ENCODE measurements around the gene NR3C1. TPM values are rescaled to one million over a fixed set of nuclear protein-coding genes. Genes with fewer than 3 reads are reported as not detected.

The NR3C1 gene
- total RNA-seq, 2 experiments from 2014 or later: 62.7 to 73.1 TPM

- CTCF ChIA-PET: interaction anchor here (0.7 to 1.0 kb wide), 2 partner anchors 9 to 13 kb away, joined by 3 to 4 read pairs; partner anchors contain the start of gene NR3C1
Observed at GRCh38 chr5:143416411-143416810, 12.9 kb upstream of the NR3C1 start.

DNA sequence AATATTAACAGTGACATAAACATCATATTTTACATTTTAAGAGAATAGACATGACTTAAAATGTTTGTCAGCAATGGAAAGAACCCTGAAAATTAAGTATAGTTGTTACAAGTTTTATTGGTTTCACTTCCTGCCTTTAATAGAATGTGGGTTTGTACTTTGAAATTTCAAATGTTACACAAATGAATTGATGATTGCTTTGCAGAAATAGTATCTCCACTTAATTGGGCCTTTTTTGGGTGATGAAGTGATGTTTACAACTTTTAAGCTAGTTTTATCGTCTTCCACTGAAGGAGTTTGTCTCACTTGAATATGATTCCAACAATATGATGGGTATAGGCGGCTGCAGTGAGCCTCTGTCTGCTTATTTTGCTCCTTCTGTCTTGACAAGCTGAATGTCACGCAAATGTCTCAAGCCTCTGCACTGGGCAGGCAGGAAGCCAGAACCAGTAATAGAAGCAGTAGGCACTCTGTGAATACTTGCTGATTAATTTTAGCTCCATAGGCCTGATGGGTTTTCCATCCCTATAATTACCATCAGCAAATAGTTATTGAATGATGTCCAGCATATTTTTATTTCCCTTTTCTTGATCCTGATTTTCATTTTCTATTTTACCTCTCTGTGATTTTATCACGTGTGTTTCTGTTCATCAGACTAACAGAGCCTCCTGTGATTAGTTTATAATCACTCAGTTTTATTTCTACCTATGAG lies 10.6 kb upstream of the NR3C1 start:
- Mint-ChIP-seq H3K9me3 (no peaks in the 10 kb centered on the region), H3K4me1 (peaks cover 28% of the 10 kb centered on the region), H3K27ac (peak overlapping the region; percentile 46), H3K36me3 (ENCODE audit: low read depth) (no peaks in the 10 kb centered on the region), H3K27me3 (no peaks in the 10 kb centered on the region), H3K4me3 (peak overlapping the region; percentile 14)
- POLR2A ChIA-PET: no interaction called here
- CTCF ChIA-PET: interaction anchor here (0.6 to 1.8 kb wide), 3 partner anchors 10 to 415 kb away, joined by 3 to 10 read pairs (median 3); partner anchors contain the start of gene NR3C1
- no peak for DNase-seq

More at GRCh38 chr5:143416411-143416810, 12.9 kb upstream of the NR3C1 start:
- POLR2A ChIA-PET: no interaction called here
- Mint-ChIP-seq H3K4me1 (peaks cover 16% of the 10 kb centered on the region), H3K36me3 (ENCODE audit: low read depth) (no peaks in the 10 kb centered on the region), H3K27ac (no peak overlapping the region), H3K9me3 (no peaks in the 10 kb centered on the region), H3K4me3 (no peak overlapping the region), H3K27me3 (no peaks in the 10 kb centered on the region)
- DNase-seq: no peak

GRCh38 chr5:143412661-143413342 lies 9.3 kb upstream of the NR3C1 start:
- Mint-ChIP-seq H3K4me3 (no peak overlapping the region), H3K9me3 (no peaks in the 10 kb centered on the region), H3K4me1 (peaks cover 23% of the 10 kb centered on the region), H3K36me3 (ENCODE audit: low read depth) (no peaks in the 10 kb centered on the region), H3K27ac (no peak overlapping the region), H3K27me3 (no peaks in the 10 kb centered on the region)
- DNase-seq: no peak
- CTCF ChIA-PET: interaction anchor here (1.2 to 1.8 kb wide), 2 partner anchors 9 to 414 kb away, joined by 3 to 10 read pairs; partner anchors contain the start of gene NR3C1
- POLR2A ChIA-PET: no interaction called here

GRCh38 chr5:143409926-143410325 lies 6.4 kb upstream of the NR3C1 start:
- DNase-seq: no peak
- H3K27me3 Mint-ChIP-seq: no peaks in the 10 kb centered on the region
- no peak overlapping the region for H3K27ac Mint-ChIP-seq
- H3K4me3 Mint-ChIP-seq: no peak overlapping the region
- ChIA-PET POLR2A (no interaction called here), CTCF (interaction anchor here (1.2 kb wide), 1 partner anchor 404 kb away, joined by 4 read pairs; no protein-coding TSS in a partner anchor)
- H3K9me3 Mint-ChIP-seq: peaks cover 11% of the 10 kb centered on the region
- peaks cover 40% of the 10 kb centered on the region for H3K4me1 Mint-ChIP-seq
- peaks cover 16% of the 10 kb centered on the region for H3K36me3 Mint-ChIP-seq (ENCODE audit: low read depth)

- no peaks in the 10 kb centered on the region for H3K27me3 Mint-ChIP-seq
- peak overlapping the region; percentile 86 for H3K27ac Mint-ChIP-seq
- peak overlapping the region; percentile 22 for H3K4me3 Mint-ChIP-seq
- ChIA-PET CTCF (no interaction called here), POLR2A (no interaction called here)
- H3K4me1 Mint-ChIP-seq: peaks cover 38% of the 10 kb centered on the region
- DNase-seq: no peak
- peaks cover 18% of the 10 kb centered on the region for H3K36me3 Mint-ChIP-seq (ENCODE audit: low read depth)
- H3K9me3 Mint-ChIP-seq: peaks cover 11% of the 10 kb centered on the region
Observed at GRCh38 chr5:143406408-143406807, 2.9 kb upstream of the NR3C1 start.

- POLR2A ChIA-PET: no interaction called here
Observed at GRCh38 chr5:143405849-143406098, 2.3 kb upstream of the NR3C1 start.

DNA sequence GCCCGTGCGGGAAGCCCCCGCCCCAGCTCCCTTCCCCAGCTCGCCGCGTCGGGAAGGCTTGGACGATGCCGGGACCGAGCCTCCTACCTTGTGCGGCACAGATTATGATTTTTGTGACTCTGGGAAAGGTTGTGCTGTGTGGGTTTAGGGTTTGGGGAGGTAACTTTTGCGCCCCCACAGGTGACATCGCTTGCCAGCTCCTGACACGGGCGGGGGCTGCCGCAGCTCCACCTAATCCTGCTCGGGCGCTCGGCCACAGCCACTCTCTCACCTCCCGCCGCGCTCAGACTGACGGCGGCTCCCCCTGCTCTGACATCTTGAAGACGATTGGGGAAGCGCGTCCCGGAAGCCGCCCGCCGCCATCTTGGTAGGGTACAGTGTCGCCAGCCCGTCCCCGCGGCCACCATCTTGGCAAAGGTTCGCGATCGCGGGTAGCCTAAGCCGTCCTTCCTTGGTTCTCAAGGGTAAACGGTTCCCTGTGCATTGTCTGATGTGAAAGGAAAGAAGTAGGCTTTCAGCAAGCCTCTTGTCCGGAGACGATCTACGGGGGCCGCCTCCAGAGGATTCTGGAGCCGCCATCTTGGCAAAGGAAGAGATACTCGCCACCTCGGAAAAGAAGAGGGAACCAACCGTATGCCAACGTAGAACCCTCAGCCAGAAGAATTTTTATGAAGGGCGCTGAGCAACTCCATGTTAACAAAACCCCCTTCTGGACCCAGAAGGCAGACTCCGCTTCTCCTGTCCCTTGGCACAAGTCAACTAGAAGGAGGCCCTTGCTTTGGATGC lies 1.8 kb upstream of the NR3C1 start:
- ChIA-PET POLR2A (interaction anchor here (0.6 kb wide), 1 partner anchor 98 kb away, joined by 3 read pairs; no protein-coding TSS in a partner anchor), CTCF (interaction anchor here (0.6 to 2.8 kb wide), 8 partner anchors 9 to 403 kb away, joined by 3 to 21 read pairs (median 8); no protein-coding TSS in a partner anchor)
- peaks cover 11% of the 10 kb centered on the region for H3K9me3 Mint-ChIP-seq
- DNase-seq: peak; percentile 89
- peaks cover 29% of the 10 kb centered on the region for H3K36me3 Mint-ChIP-seq (ENCODE audit: low read depth)
- no peaks in the 10 kb centered on the region for H3K27me3 Mint-ChIP-seq
- H3K27ac Mint-ChIP-seq: peak overlapping the region; percentile 100
- peaks cover 45% of the 10 kb centered on the region for H3K4me1 Mint-ChIP-seq
- H3K4me3 Mint-ChIP-seq: peak overlapping the region; percentile 94

More at GRCh38 chr5:143405849-143406098, 2.3 kb upstream of the NR3C1 start:
- peak overlapping the region; percentile 94 for H3K4me3 Mint-ChIP-seq
- CTCF ChIA-PET: no interaction called here
- peaks cover 24% of the 10 kb centered on the region for H3K36me3 Mint-ChIP-seq (ENCODE audit: low read depth)
- peak overlapping the region; percentile 100 for H3K27ac Mint-ChIP-seq
- DNase-seq: no peak
- H3K9me3 Mint-ChIP-seq: peaks cover 11% of the 10 kb centered on the region
- H3K27me3 Mint-ChIP-seq: no peaks in the 10 kb centered on the region
- H3K4me1 Mint-ChIP-seq: peaks cover 44% of the 10 kb centered on the region

GRCh38 chr5:143404416-143405062 lies 1.1 kb upstream of the NR3C1 start:
- Mint-ChIP-seq H3K9me3 (peaks cover 11% of the 10 kb centered on the region), H3K4me1 (peaks cover 45% of the 10 kb centered on the region), H3K4me3 (peak overlapping the region; percentile 94), H3K36me3 (ENCODE audit: low read depth) (peaks cover 36% of the 10 kb centered on the region), H3K27me3 (no peaks in the 10 kb centered on the region), H3K27ac (peak overlapping the region; percentile 100)
- ChIA-PET CTCF (interaction anchor here (0.6 to 2.8 kb wide), 19 partner anchors 9 to 406 kb away, joined by 3 to 21 read pairs (median 5); no protein-coding TSS in a partner anchor), POLR2A (interaction anchor here (0.6 to 1.8 kb wide), 3 partner anchors 201 to 379 kb away, joined by 3 to 7 read pairs (median 3); no protein-coding TSS in a partner anchor)
- peak; percentile 75 for DNase-seq

GRCh38 chr5:143403334-143403592 lies 223 bp downstream of the NR3C1 start:
- H3K4me3 Mint-ChIP-seq: peak overlapping the region; percentile 81
- peaks cover 57% of the 10 kb centered on the region for H3K4me1 Mint-ChIP-seq
- no peaks in the 10 kb centered on the region for H3K27me3 Mint-ChIP-seq
- peaks cover 49% of the 10 kb centered on the region for H3K36me3 Mint-ChIP-seq (ENCODE audit: low read depth)
- ChIA-PET CTCF (interaction anchor here (0.6 to 2.8 kb wide), 23 partner anchors 10 to 436 kb away, joined by 3 to 21 read pairs (median 4); no protein-coding TSS in a partner anchor), POLR2A (interaction anchor here (0.6 to 1.8 kb wide), 3 partner anchors 84 to 401 kb away, joined by 7 to 8 read pairs (median 7); no protein-coding TSS in a partner anchor)
- DNase-seq: no peak
- H3K9me3 Mint-ChIP-seq: peaks cover 11% of the 10 kb centered on the region
- H3K27ac Mint-ChIP-seq: peak overlapping the region; percentile 90

DNA sequence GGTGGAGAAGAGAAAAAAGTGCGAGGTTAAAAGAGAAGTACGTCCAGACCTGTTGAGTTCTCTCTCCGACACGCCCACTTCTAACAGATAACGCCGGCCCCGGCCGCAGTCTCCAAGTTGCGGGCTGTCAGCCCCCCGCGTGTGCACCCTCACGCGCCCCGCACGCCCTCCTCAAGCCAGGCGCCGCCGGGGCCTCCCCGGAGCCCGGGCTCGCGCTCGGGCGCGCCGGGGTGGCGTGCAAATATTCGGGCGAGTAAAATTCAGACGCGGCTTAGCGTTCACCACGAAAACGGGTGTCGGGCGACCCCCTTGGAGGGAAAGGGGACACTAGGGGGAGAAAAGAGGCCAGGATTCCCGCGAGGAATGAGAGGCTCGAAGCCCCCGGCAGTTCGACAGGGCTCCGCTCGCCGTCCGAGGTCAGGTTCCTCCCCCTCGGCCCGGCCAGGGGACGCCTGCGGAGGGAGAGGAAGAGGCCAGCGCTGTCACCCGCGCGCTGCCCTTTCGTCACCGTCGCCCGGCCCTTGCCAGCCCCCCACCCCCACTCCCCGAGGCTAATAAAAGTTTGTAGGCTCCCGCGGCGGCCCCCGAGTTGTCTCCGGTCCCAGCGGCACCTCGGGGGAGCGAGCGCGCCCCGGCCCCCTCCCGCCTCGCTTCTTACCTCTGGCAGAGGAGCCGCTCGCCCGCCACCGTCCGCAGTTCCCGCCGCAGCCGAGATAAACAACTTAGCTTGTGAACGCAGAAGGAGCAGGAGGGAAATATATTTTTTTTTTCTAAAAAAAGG lies 743 bp downstream of the NR3C1 start:
- peak overlapping the region; percentile 81 for H3K4me3 Mint-ChIP-seq

GRCh38 chr5:143402017-143402552 lies 1.4 kb downstream of the NR3C1 start:
- H3K27ac Mint-ChIP-seq: peak overlapping the region; percentile 81
- peaks cover 65% of the 10 kb centered on the region for H3K4me1 Mint-ChIP-seq
- H3K4me3 Mint-ChIP-seq: peak overlapping the region; percentile 81
- peaks cover 49% of the 10 kb centered on the region for H3K36me3 Mint-ChIP-seq (ENCODE audit: low read depth)
- ChIA-PET CTCF (no interaction called here), POLR2A (no interaction called here)
- peaks cover 8% of the 10 kb centered on the region for H3K9me3 Mint-ChIP-seq
- DNase-seq: peak; percentile 44
- H3K27me3 Mint-ChIP-seq: no peaks in the 10 kb centered on the region

More for the DNA sequence above, 743 bp downstream of the NR3C1 start:
- Mint-ChIP-seq H3K27me3 (no peaks in the 10 kb centered on the region), H3K9me3 (peaks cover 11% of the 10 kb centered on the region), H3K27ac (peak overlapping the region; percentile 90), H3K36me3 (ENCODE audit: low read depth) (peaks cover 51% of the 10 kb centered on the region), H3K4me1 (peaks cover 60% of the 10 kb centered on the region)
- CTCF ChIA-PET: interaction anchor here (0.6 to 2.8 kb wide), 21 partner anchors 9 to 437 kb away, joined by 3 to 21 read pairs (median 4); no protein-coding TSS in a partner anchor
- DNase-seq: peak; percentile 63
- POLR2A ChIA-PET: interaction anchor here (0.6 to 1.8 kb wide), 3 partner anchors 83 to 400 kb away, joined by 7 to 8 read pairs (median 7); no protein-coding TSS in a partner anchor
